ENCODE data around the gene KRTAP12-2. TPM values are rescaled to one million over a fixed set of nuclear protein-coding genes. Genes with fewer than 3 reads are reported as not detected.

The KRTAP12-2 gene
- total RNA-seq, 2 donors from 2014 or later = not detected

- Histone ChIP-seq H3K4me3 (no peak overlapping the region), H3K4me1 (ENCODE audit: control insufficient read depth in 1 of 2, low read depth in 2 of 2) (no peaks in the 10 kb centered on the region), H3K36me3 (no peaks in the 10 kb centered on the region), H3K9me3 (peaks cover 3% of the 10 kb centered on the region), H3K27ac (no peak overlapping the region), H3K27me3 (replicated peaks; ENCODE audit: insufficient read depth) (no peaks in the 10 kb centered on the region)
- TF ChIP-seq CTCF (IDR thresholded peaks at IDR 0.05) = no peak
- ATAC-seq (ENCODE audit: insufficient number of reproducible peaks, low FRiP score, low read depth) (no peak), DNase-seq (ENCODE audit: low spot score) (no peak)
Measured at GRCh38 chr21:44658913-44659595, 7.7 kb downstream of the KRTAP12-2 start.

- no peaks in the 10 kb centered on the region for H3K4me1 ChIP-seq (ENCODE audit: control insufficient read depth in 1 of 2, low read depth in 2 of 2)
- TF ChIP-seq CTCF (IDR thresholded peaks at IDR 0.05) = no peak
- no peaks in the 10 kb centered on the region for H3K27me3 ChIP-seq (replicated peaks; ENCODE audit: insufficient read depth)
- no peaks in the 10 kb centered on the region for H3K36me3 ChIP-seq
- peaks cover 3% of the 10 kb centered on the region for H3K9me3 ChIP-seq
- DNase-seq (ENCODE audit: low spot score) (no peak), ATAC-seq (ENCODE audit: insufficient number of reproducible peaks, low FRiP score, low read depth) (no peak)
- no peak overlapping the region for H3K27ac ChIP-seq
- H3K4me3 ChIP-seq = no peak overlapping the region
Measured at GRCh38 chr21:44658541-44658910, 8.2 kb downstream of the KRTAP12-2 start.

GRCh38 chr21:44657635-44658540, 8.8 kb downstream of the KRTAP12-2 start, which contains the start of gene KRTAP12-3:
Gene KRTAP12-3, plus strand, starts transcription at chr21:44657932. Its CDS starts 48 bp downstream, at chr21:44657980.
- no peak for ATAC-seq (ENCODE audit: insufficient number of reproducible peaks, low FRiP score, low read depth)

DNA sequence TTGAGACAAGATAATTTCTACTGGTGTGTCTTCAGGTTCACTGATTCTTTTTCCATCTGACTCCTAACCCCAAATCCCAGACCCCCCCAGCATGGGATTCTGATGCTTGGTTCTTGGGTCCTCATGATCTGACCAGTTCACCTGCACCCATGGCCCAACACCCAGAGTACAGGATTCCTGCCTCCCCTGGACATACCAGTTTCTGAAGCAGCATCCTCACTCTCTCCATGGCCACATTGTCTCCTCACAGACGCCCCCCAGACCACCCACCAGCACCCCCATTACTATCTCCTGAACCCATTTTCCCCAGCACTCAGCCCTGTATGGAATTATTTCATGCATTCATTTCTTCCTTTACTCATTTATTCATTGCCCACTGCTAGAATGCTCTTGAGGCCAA, 9.9 kb downstream of the KRTAP12-2 start:
- no peak overlapping the region for H3K4me3 ChIP-seq
- no peaks in the 10 kb centered on the region for H3K4me1 ChIP-seq (ENCODE audit: control insufficient read depth in 1 of 2, low read depth in 2 of 2)
- H3K27me3 ChIP-seq (replicated peaks; ENCODE audit: insufficient read depth) = no peaks in the 10 kb centered on the region
- H3K27ac ChIP-seq = no peak overlapping the region
- no peak for ATAC-seq (ENCODE audit: insufficient number of reproducible peaks, low FRiP score, low read depth)
- H3K9me3 ChIP-seq = peaks cover 3% of the 10 kb centered on the region
- TF ChIP-seq CTCF (IDR thresholded peaks at IDR 0.05) = no peak
- H3K36me3 ChIP-seq = no peaks in the 10 kb centered on the region
- no peak for DNase-seq (ENCODE audit: low spot score)

More at GRCh38 chr21:44657635-44658540, 8.8 kb downstream of the KRTAP12-2 start, which contains the start of gene KRTAP12-3:
- no peaks in the 10 kb centered on the region for H3K36me3 ChIP-seq
- no peak within 1 kb of the TSS for H3K27ac ChIP-seq
- DNase-seq (ENCODE audit: low spot score) = no peak
- no peaks in the 10 kb centered on the region for H3K4me1 ChIP-seq (ENCODE audit: control insufficient read depth in 1 of 2, low read depth in 2 of 2)
- peaks cover 3% of the 10 kb centered on the region for H3K9me3 ChIP-seq
- no peaks in the 10 kb centered on the region for H3K27me3 ChIP-seq (replicated peaks; ENCODE audit: insufficient read depth)
- H3K4me3 ChIP-seq = no peak within 1 kb of the TSS
- no peak for TF ChIP-seq CTCF (IDR thresholded peaks at IDR 0.05)

DNA sequence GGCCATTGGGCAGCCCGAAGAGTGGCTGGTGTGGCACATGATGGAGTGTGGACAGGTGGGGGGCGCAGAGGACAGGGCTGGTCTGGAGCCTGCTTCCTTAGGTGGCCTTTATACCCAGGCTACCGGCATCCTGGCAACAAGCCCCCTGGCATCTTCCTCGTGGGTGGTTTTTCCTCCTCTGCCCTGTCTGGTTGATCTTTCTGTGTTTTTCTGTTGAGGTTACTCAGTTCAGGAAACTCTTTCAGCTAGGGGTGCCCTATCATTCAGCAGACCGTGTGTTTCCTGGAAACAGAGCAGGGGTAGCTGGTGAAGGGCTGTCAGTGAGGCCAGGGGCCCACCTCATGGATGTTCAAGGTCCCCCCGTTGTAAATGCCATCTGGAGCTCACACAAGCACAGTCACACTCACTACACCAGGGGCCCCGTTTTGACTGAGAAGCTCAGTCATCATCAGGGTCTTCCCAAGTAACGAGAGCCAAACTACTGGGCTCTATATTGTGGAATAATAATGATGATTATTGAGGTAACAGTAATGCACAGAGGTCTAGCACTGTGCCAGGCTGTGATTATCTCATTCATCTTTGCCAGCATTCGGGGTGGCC, 12.1 kb downstream of the KRTAP12-2 start, which contains the start of gene KRTAP12-4:
Gene KRTAP12-4 (minus strand): TSS at position 84 of the 600 bp plus-strand sequence. CDS start 45 bp downstream, at position 39.
- Histone ChIP-seq H3K4me1 (ENCODE audit: control insufficient read depth in 1 of 2, low read depth in 2 of 2) (no peaks in the 10 kb centered on the region), H3K9me3 (peaks cover 3% of the 10 kb centered on the region), H3K27me3 (replicated peaks; ENCODE audit: insufficient read depth) (no peaks in the 10 kb centered on the region), H3K36me3 (no peaks in the 10 kb centered on the region), H3K27ac (no peak within 1 kb of the TSS), H3K4me3 (no peak within 1 kb of the TSS)
- DNase-seq (ENCODE audit: low spot score) (no peak), ATAC-seq (ENCODE audit: insufficient number of reproducible peaks, low FRiP score, low read depth) (no peak)
- no peak for TF ChIP-seq CTCF (IDR thresholded peaks at IDR 0.05)
